ENCODE data around the gene TMPRSS13. TPM values are rescaled to one million over a fixed set of nuclear protein-coding genes. Genes with fewer than 3 reads are reported as not detected.

Gene TMPRSS13
- total RNA-seq, 1 experiment from 2014 or later = 0.50 TPM

DNA sequence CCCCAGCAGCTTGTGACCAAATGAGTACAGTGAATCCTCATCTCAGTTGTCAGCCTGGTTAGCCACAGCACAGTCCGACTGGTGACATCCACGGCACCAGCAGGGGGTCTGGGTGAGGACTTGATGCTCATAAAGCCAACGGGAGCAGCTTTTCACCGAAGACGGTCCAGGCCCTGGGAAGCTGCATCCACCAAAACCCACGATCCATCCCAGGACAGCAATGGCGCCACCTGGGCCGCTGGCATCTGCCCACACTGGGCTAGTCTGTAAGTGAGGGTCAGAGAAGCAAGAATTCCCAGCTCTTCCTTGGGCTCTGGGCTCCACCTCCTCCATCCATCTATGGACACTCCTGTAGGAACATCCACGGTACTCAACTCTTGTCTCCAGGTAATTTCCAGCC, 27.6 kb downstream of the TMPRSS13 start:
- Histone ChIP-seq H4K8ac (replicated peaks; ENCODE audit: insufficient read length, low read depth, low read length) (no peak overlapping the region), H2BK5ac (ENCODE audit: insufficient read length, low read length) (no peak overlapping the region), H2BK20ac (ENCODE audit: low read depth, low read length, poor library complexity, severe bottlenecking) (no peak overlapping the region), H3K56ac (ENCODE audit: insufficient read length, low read depth, low read length) (no peak overlapping the region), H3K9me3 (ENCODE audit: control insufficient read depth, low read depth, low read length) (no peaks in the 10 kb centered on the region), H3K18ac (ENCODE audit: insufficient read length, low read depth, low read length) (no peak overlapping the region), H3K9ac (ENCODE audit: extremely low read depth, insufficient read length, low read length) (no peak overlapping the region), H4K20me1 (ENCODE audit: control insufficient read depth, insufficient read depth, insufficient read length) (no peaks in the 10 kb centered on the region), H3K4ac (ENCODE audit: low read depth, low read length) (no peak overlapping the region), H3K4me1 (ENCODE audit: insufficient read depth, low read length) (no peaks in the 10 kb centered on the region), H2AFZ (ENCODE audit: low read length) (no peak overlapping the region), H4K91ac (ENCODE audit: insufficient read length, low read depth, low read length) (no peak overlapping the region), H3K23ac (ENCODE audit: insufficient read length, low read depth, low read length) (no peak overlapping the region), H3T11ph (ENCODE audit: low read length) (no peak overlapping the region), H3K23me2 (ENCODE audit: insufficient read length, low read depth, low read length, poor library complexity, severe bottlenecking) (no peaks in the 10 kb centered on the region), H2BK15ac (ENCODE audit: low read depth, low read length) (no peak overlapping the region; the same call in 1 of the 2 replicates), H3K79me1 (ENCODE audit: insufficient read depth, low read depth, low read length, poor library complexity, severe bottlenecking) (no peaks in the 10 kb centered on the region), H3K27me3 (ENCODE audit: insufficient read depth, low read length) (no peaks in the 10 kb centered on the region), H2BK12ac (ENCODE audit: insufficient read length, low read depth, low read length) (no peak overlapping the region), H2BK120ac (ENCODE audit: low read depth, low read length, poor library complexity, severe bottlenecking) (no peak overlapping the region), H3K27ac (ENCODE audit: insufficient read length, low read depth, low read length) (no peak overlapping the region), H3K79me2 (ENCODE audit: insufficient read depth, low read length) (no peaks in the 10 kb centered on the region), H3K4me2 (ENCODE audit: insufficient read depth, insufficient read length, low read length) (no peak overlapping the region), H2AK5ac (ENCODE audit: insufficient read length, low read length) (no peak overlapping the region), H4K5ac (ENCODE audit: insufficient read length, low read depth, low read length) (no peak overlapping the region), H3K14ac (ENCODE audit: insufficient read depth, low read length) (no peak overlapping the region)
- no peaks in the 10 kb centered on the region for H3K9me3 Mint-ChIP-seq
- H3K36me3 Mint-ChIP-seq (ENCODE audit: insufficient read depth in 1 of 3, low read depth in 3 of 3) = no peaks in the 10 kb centered on the region
- no CpG with 5 or more reads among the region's 9 CpGs for WGBS (ENCODE audit: extremely low coverage, insufficient read length, low lambda C conversion rate)
- TF ChIP-seq, protein P1, sequence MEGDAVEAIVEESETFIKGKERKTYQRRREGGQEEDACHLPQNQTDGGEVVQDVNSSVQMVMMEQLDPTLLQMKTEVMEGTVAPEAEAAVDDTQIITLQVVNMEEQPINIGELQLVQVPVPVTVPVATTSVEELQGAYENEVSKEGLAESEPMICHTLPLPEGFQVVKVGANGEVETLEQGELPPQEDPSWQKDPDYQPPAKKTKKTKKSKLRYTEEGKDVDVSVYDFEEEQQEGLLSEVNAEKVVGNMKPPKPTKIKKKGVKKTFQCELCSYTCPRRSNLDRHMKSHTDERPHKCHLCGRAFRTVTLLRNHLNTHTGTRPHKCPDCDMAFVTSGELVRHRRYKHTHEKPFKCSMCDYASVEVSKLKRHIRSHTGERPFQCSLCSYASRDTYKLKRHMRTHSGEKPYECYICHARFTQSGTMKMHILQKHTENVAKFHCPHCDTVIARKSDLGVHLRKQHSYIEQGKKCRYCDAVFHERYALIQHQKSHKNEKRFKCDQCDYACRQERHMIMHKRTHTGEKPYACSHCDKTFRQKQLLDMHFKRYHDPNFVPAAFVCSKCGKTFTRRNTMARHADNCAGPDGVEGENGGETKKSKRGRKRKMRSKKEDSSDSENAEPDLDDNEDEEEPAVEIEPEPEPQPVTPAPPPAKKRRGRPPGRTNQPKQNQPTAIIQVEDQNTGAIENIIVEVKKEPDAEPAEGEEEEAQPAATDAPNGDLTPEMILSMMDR (conservative IDR thresholded peaks at IDR 0.05) = no peak
- H3K27me3 Mint-ChIP-seq (ENCODE audit: low read depth) = peaks cover 17% of the 10 kb centered on the region
- DNase-seq = no peak
- H3K27ac Mint-ChIP-seq = no peak overlapping the region
- no peaks in the 10 kb centered on the region for H3K4me1 Mint-ChIP-seq
- H3K4me3 Mint-ChIP-seq = no peak overlapping the region
